Heart left ventricle (tissue), 16 donors: ENCODE measurements around the gene ASCC3. TPM values are rescaled to one million over a fixed set of nuclear protein-coding genes. Genes with fewer than 3 reads are reported as not detected.
A peak's percentile ranks its signal among the peaks of the same experiment; 100 is the strongest.

ENCODE experiments used
- ATAC-seq, 4 donors: fragments of 200-7000 bp; cut with Tn5 transposase; one replicate each; pipeline ENCODE4 v1.9.1; 2020 to 2022; ENCODE audit warnings: moderate library complexity in 4 of 4, mild to moderate bottlenecking in 3 of 4, moderate number of reproducible peaks in 1 of 4
- DNase-seq, 5 donors: peaks; one replicate each; pipeline ENCODE4 v3.0.0-alpha.2; 2020
- H3K27ac ChIP-seq, 12 donors: fragments of 200-600 bp; sonication (generic) in 4 of 12; one replicate each; pipeline versions ENCODE4 v1.5.0 to v1.8.0; 2016 to 2022; ENCODE audit warnings: mild to moderate bottlenecking in 2 of 12
- H3K27me3 ChIP-seq, 9 donors: fragments of 200-600 bp; sonication (generic) in 2 of 9; one replicate each; pipeline versions ENCODE4 v1.5.1 to v1.8.0; 2016 to 2022; ENCODE audit warnings: mild to moderate bottlenecking in 3 of 9
- H3K36me3 ChIP-seq, 9 donors: fragments of 200-600 bp; sonication (generic) in 2 of 9; one replicate each; pipeline versions ENCODE4 v1.5.0 to v1.8.0; 2018 to 2022; ENCODE audit warnings: mild to moderate bottlenecking in 2 of 9
- H3K4me1 ChIP-seq, 12 donors: fragments of 200-600 bp; sonication (generic) in 4 of 12; one replicate each; pipeline versions ENCODE4 v1.5.0 to v1.8.0; 2016 to 2022; ENCODE audit warnings: mild to moderate bottlenecking in 3 of 12
- H3K4me3 ChIP-seq, 12 donors: fragments of 200-600 bp; sonication (generic) in 4 of 12; one replicate each; pipeline versions ENCODE4 v1.5.0 to v1.8.0; 2017 to 2022; ENCODE audit warnings: mild to moderate bottlenecking in 9 of 12, moderate library complexity in 4 of 12
- H3K9me3 ChIP-seq, 12 donors: fragments of 200-600 bp; sonication (generic) in 4 of 12; one replicate each; pipeline versions ENCODE4 v1.5.0 to v1.8.0; 2016 to 2022; ENCODE audit warnings: mild to moderate bottlenecking in 1 of 12
- POLR2A ChIP-seq, 2 donors: fragments of 450-650 bp; IDR thresholded peaks; one replicate each; pipeline ENCODE4 v1.6.1; 2017; ENCODE audit warnings: antibody characterized with exemption in 2 of 2, mild to moderate bottlenecking in 2 of 2, moderate library complexity in 2 of 2
- WGBS, 4 donors: extraction: QIAGEN DNeasy Blood & Tissue Kit in 2 of 4; methylation state at CpG; one replicate each; pipeline versions ENCODE4 v1.1.5 to v1.1.7; 2013 to 2018; 5-methylcytosine and 5-hydroxymethylcytosine counted together
- intact Hi-C, 10 donors: fragments of 100-400 bp; cut with DNase I; formaldehyde crosslinking; loops; one replicate each; pipeline versions ENCODE4 v1.11.1 to v1.14.2; 2022
- polyA plus RNA-seq, 2 donors: library from polyadenylated mRNA; stranded (reverse); fragments of 200-250 nt; gene quantifications; one replicate each; pipeline ENCODE4 v1.2.3, GENCODE V29; 2013
- total RNA-seq, 9 donors: library from RNA; depleted of rRNA in 2 of 9; stranded (reverse); fragments of >200 nt in 2 of 9; fragmentation: NEBNext Ultra II Directional in 3 of 9; extraction: Animal tissue kit (Norgen Biotek cat#: 25700) in 3 of 9; gene quantifications; one replicate each; pipeline versions ENCODE4 v1.1.0 to v1.2.4, GENCODE V29; 2016 to 2023
- TF ChIP-seq, protein P1 (sequence below), 12 donors: fragments of 200-600 bp; sonication (generic) in 4 of 12; IDR thresholded peaks; one replicate each; pipeline versions ENCODE4 v1.5.0 to v1.8.0; 2018 to 2022; ENCODE audit warnings: antibody characterized with exemption in 12 of 12, mild to moderate bottlenecking in 5 of 12
- donor health status: ischemic (EF 13 %, LVEDD 7.1; RV severe dilation, severe dysfunction).
- donor health status: healthy with polysubstance abuse.
- donor health status: DM: no; HTN: yes; CAD: no.
- donor health status: DM: no; HTN: no; CAD: no.
- donor health status: ischemic (EF 25% LVEDD 6.9; RV normal size, moderate dysfunction).
- donor health status: ischemic (EF 25% LVEDD 5.7; RV mildly dilated, moderate dysfunction).
- donor health status: healthy.
- donor health status: DM: yes; HTN: yes; CAD: no.
- donor health status: ischemic (EF 35%, LVEDD 5.7; RV mildly dilated, moderate dysfunction).
- donor health status: nonischemic (EF 11% LVEDD 7.7; RV severe dilation, severe dysfunction).
- donor health status: DM: yes; HTN: yes; CAD: no.
- donor health status: PGD.
- donor health status: ischemic (EF 29% LVEDD 5.4; RV normal size, mild dysfunction).
- donor health status: nonischemic (EF 23%, LVEDD 6.1; RV moderate dilation, normal function).

ASCC3 gene
- total and polyA plus RNA-seq, 11 donors: 3.4 to 29.2 (median 15.0) TPM

DNA sequence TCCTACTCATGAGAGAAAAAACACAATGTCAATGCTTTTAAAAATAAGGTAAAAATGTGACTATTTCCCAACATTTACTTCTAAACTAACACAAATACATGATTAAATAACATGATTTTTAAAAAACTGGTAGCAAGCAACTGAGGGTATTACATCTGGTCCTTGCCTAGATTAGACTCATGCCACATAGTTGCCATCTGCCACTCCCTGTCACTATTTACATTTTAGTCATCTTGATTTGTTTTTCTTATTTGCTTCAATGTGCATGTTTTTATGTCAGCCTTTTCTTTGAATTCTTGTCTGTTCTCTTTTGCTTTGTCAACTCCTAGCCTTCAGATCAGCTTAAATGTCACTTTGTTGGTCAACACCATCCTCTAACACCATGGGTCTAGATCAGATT lies 209.4 kb downstream of the ASCC3 start:
- Histone ChIP-seq H3K4me3 (no peak overlapping the region), H3K27ac (no peak overlapping the region), H3K27me3 (no peaks in the 10 kb centered on the region), H3K36me3 (peaks cover 0 to 5% (median 0%) of the 10 kb centered on the region in 9 donors), H3K9me3 (peaks cover 0 to 11% (median 0%) of the 10 kb centered on the region in 12 donors), H3K4me1 (no peaks in the 10 kb centered on the region)
- DNase-seq (no peak), ATAC-seq (no peak)
- intact Hi-C loops: no loop called here
- TF ChIP-seq, protein P1, sequence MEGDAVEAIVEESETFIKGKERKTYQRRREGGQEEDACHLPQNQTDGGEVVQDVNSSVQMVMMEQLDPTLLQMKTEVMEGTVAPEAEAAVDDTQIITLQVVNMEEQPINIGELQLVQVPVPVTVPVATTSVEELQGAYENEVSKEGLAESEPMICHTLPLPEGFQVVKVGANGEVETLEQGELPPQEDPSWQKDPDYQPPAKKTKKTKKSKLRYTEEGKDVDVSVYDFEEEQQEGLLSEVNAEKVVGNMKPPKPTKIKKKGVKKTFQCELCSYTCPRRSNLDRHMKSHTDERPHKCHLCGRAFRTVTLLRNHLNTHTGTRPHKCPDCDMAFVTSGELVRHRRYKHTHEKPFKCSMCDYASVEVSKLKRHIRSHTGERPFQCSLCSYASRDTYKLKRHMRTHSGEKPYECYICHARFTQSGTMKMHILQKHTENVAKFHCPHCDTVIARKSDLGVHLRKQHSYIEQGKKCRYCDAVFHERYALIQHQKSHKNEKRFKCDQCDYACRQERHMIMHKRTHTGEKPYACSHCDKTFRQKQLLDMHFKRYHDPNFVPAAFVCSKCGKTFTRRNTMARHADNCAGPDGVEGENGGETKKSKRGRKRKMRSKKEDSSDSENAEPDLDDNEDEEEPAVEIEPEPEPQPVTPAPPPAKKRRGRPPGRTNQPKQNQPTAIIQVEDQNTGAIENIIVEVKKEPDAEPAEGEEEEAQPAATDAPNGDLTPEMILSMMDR (IDR thresholded peaks at IDR 0.05): no peak
- TF ChIP-seq POLR2A (IDR thresholded peaks at IDR 0.05): no peak

DNA sequence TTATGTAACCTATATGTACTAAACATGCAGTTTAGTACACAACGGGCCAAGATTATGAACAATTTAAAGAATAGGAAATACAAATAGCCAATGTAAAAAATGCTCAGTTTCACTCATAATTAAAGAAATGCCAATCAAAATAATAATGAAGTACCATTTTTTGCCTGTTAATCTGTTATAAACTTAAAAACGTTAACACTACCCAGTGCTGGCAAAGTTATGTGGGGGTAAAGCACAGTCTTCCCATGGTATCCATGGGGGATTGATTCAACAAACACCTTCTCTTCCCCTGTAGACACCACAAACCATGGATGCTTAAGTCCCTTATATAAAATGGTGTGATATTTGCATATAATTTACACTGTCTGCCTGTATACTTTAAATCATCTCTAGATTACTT lies 211.1 kb downstream of the ASCC3 start:
- no peak for ATAC-seq

DNA sequence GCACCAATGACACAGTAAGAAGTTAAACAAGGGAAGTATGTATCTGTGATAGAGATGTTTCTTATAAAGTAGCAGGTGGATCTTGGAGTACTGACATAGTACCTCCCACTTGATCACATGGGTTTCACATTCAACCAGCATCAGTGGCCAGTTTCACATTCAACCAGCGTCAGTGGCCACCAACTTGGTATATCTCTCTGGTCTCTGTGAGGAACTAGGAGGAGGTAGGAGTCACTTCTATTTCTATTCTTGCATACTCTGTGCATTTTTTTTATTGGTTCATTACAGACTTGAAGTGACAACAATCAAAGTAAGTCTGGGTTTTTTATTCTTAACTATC lies 216.1 kb downstream of the ASCC3 start:
- peaks cover 0 to 11% (median 7%) of the 10 kb centered on the region in 9 donors for H3K36me3 ChIP-seq
- no peaks in the 10 kb centered on the region for H3K4me1 ChIP-seq
- DNase-seq (no peak), ATAC-seq (no peak)
- peaks cover 0 to 2% (median 0%) of the 10 kb centered on the region in 12 donors for H3K9me3 ChIP-seq
- intact Hi-C loops: loop anchor here in 5 of 10 donors (10.0 kb wide), 3 partner anchors 550 to 800 kb away; no protein-coding TSS in a partner anchor
- TF ChIP-seq, protein P1 (IDR thresholded peaks at IDR 0.05): no peak
- no peak for TF ChIP-seq POLR2A (IDR thresholded peaks at IDR 0.05)
- H3K27me3 ChIP-seq: no peaks in the 10 kb centered on the region
- WGBS, 4 donors: 0 to 92% (median 26%) methylated on average over 1 of the region's 1 CpG
- H3K4me3 ChIP-seq: no peak overlapping the region
- no peak overlapping the region for H3K27ac ChIP-seq

More for the DNA sequence above, 211.1 kb downstream of the ASCC3 start:
- Histone ChIP-seq H3K27ac (no peak overlapping the region), H3K36me3 (peaks cover 0 to 5% (median 0%) of the 10 kb centered on the region in 9 donors), H3K4me3 (no peak overlapping the region), H3K4me1 (no peaks in the 10 kb centered on the region), H3K27me3 (no peaks in the 10 kb centered on the region), H3K9me3 (peaks cover 0 to 11% (median 0%) of the 10 kb centered on the region in 12 donors)
- intact Hi-C loops: no loop called here
- no peak for DNase-seq
- TF ChIP-seq POLR2A (IDR thresholded peaks at IDR 0.05): no peak
- TF ChIP-seq, protein P1 (IDR thresholded peaks at IDR 0.05): no peak
- WGBS, 4 donors: 94 to 99% (median 98%) methylated on average over 2 of the region's 2 CpGs

DNA sequence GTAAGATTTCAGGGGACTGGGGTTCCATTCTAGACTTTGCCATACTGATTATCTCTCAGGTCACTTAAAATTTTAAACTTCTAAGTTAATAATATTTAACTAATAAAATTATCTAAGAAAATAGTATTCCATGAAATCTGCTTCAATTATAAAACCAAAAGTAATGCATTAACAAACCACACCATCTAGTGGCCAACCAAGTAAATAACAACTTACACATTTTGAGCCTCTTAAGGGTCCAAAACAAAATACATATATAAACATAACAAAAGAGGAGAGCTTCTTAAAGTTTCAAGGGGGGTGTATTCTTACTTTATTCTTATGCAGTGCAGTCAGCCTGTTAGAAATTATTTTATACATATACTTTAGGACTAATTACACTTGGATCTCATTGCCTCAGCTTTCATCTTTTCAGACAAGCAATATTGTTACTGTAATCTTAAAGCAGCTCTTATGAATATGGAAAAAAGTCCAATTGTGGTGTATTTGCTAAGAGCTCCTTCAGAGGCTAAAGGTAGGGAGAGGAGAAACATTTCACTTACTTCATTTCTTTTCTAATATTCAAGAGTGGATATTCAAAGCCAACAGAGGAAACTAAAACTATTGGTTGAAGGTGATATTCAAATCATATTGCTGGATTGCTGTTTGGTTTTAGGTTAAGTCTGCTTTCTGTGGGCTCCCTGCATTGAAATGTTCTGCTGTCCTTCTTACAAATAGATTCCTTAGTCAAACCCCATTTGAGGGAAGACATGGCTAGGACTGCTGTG lies 216.7 kb downstream of the ASCC3 start:
- no peak for ATAC-seq
- no peak overlapping the region for H3K27ac ChIP-seq
- TF ChIP-seq POLR2A (IDR thresholded peaks at IDR 0.05): no peak
- TF ChIP-seq, protein P1 (IDR thresholded peaks at IDR 0.05): peak; percentile 61 to 79 (median 66)
- H3K36me3 ChIP-seq: peaks cover 0 to 11% (median 7%) of the 10 kb centered on the region in 9 donors
- H3K9me3 ChIP-seq: no peaks in the 10 kb centered on the region
- no peak overlapping the region for H3K4me3 ChIP-seq
- intact Hi-C loops: loop anchor here in 8 of 10 donors (5.0 to 10.0 kb wide), 6 partner anchors 547 to 800 kb away; no protein-coding TSS in a partner anchor
- DNase-seq: no peak
- no peaks in the 10 kb centered on the region for H3K27me3 ChIP-seq
- H3K4me1 ChIP-seq: no peaks in the 10 kb centered on the region
